ENCODE results near the gene HSCB. TPM values are rescaled to one million over a fixed set of nuclear protein-coding genes. Genes with fewer than 3 reads are reported as not detected.
A peak's percentile ranks its signal among the peaks of the same experiment; 100 is the strongest.
"Not testable (repeated sequence)": the region's sequence is repeated elsewhere in the genome, so short reads cannot be mapped to it uniquely, and the experiment has no call there.

Gene HSCB
- total and polyA plus RNA-seq, 2 donors, result 9.3 to 30.3 TPM

- H3K4me3 ChIP-seq (ENCODE audit: low read length in 2 of 2), result peak overlapping the region; percentile 68 to 93
- 12% methylated on average over 7 of the region's 7 CpGs for WGBS
- H3K27ac ChIP-seq (ENCODE audit: low read depth in 1 of 2, low read length in 1 of 2), result peak overlapping the region; percentile 61 to 90
- peak in 1 of 9 donors; percentile 71 for DNase-seq (ENCODE audit: low read depth in 6 of 9, low spot score in 9 of 9)
- H3K36me3 ChIP-seq (ENCODE audit: control insufficient read depth in 2 of 2, insufficient read depth in 2 of 2, low read length in 1 of 2), result peaks cover 0 to 4% of the 10 kb centered on the region in 2 donors
- no peaks in the 10 kb centered on the region for H3K27me3 ChIP-seq (ENCODE audit: control insufficient read depth in 2 of 2, insufficient read depth in 1 of 2, low read length in 1 of 2)
- peaks cover 11 to 35% of the 10 kb centered on the region in 2 donors for H3K4me1 ChIP-seq (ENCODE audit: control insufficient read depth in 2 of 2, insufficient read depth in 2 of 2, low read length in 2 of 2)
- no peaks in the 10 kb centered on the region for H3K9me3 ChIP-seq (ENCODE audit: control insufficient read depth in 2 of 2, insufficient read depth in 1 of 2, low read length in 1 of 2)
Observed at GRCh38 chr22:28802595-28803123, 60.8 kb downstream of the HSCB start.

GRCh38 chr22:28805426-28805825 lies 63.6 kb downstream of the HSCB start:
- WGBS, result 91% methylated on average over 5 of the region's 5 CpGs
- peaks cover 24 to 45% of the 10 kb centered on the region in 2 donors for H3K4me1 ChIP-seq (ENCODE audit: control insufficient read depth in 2 of 2, insufficient read depth in 2 of 2, low read length in 2 of 2)

More at GRCh38 chr22:28805426-28805825, 63.6 kb downstream of the HSCB start:
- not testable (repeated sequence) for H3K36me3 ChIP-seq (ENCODE audit: control insufficient read depth in 2 of 2, insufficient read depth in 2 of 2, low read length in 1 of 2); H3K27ac ChIP-seq (ENCODE audit: low read depth in 1 of 2, low read length in 1 of 2); H3K4me3 ChIP-seq (ENCODE audit: low read length in 2 of 2); H3K9me3 ChIP-seq (ENCODE audit: control insufficient read depth in 2 of 2, insufficient read depth in 1 of 2, low read length in 1 of 2); H3K27me3 ChIP-seq (ENCODE audit: control insufficient read depth in 2 of 2, insufficient read depth in 1 of 2, low read length in 1 of 2); DNase-seq (ENCODE audit: low read depth in 6 of 9, low spot score in 9 of 9)

Other genes starting within 250 kb of the HSCB start
- 5.5 TPM for gene TTC28, start 62.2 kb upstream of the HSCB start, total RNA-seq
- 2.0 TPM for gene TTC28, start 62.2 kb upstream of the HSCB start, polyA plus RNA-seq
- 17.0 TPM for gene CHEK2, start 219 bp upstream of the HSCB start, total RNA-seq
- 30.8 TPM for gene CHEK2, start 219 bp upstream of the HSCB start, polyA plus RNA-seq
- gene CCDC117, start 30.7 kb downstream of the HSCB start, total RNA-seq, result 24.4 TPM
- 18.8 TPM for gene CCDC117, start 30.7 kb downstream of the HSCB start, polyA plus RNA-seq
- 136 TPM for gene XBP1, start 58.5 kb downstream of the HSCB start, total RNA-seq
- gene XBP1, start 58.5 kb downstream of the HSCB start, polyA plus RNA-seq, result 113 TPM
- gene ZNRF3, start 141.5 kb downstream of the HSCB start, total RNA-seq, result 1.3 TPM
- 1.1 TPM for gene ZNRF3, start 141.5 kb downstream of the HSCB start, polyA plus RNA-seq

Measured in thymus (tissue), 11 donors.